Measurements from ENCODE around the gene ASB1.

ASB1 gene

GRCh38 chr2:238418196-238418998 lies 8.3 kb upstream of the ASB1 start:
- no peak for TF ChIP-seq CSDC2 (CRISPR knock-in tag; IDR thresholded peaks at IDR 0.05)
- TF ChIP-seq ARNTL (CRISPR knock-in tag; IDR thresholded peaks at IDR 0.05; ENCODE audit: borderline replicate concordance, low read depth), result no peak
- no peak for TF ChIP-seq SNAI2 (CRISPR knock-in tag; IDR thresholded peaks at IDR 0.05)
- no peak for TF ChIP-seq RARB (CRISPR knock-in tag; IDR thresholded peaks at IDR 0.05)
- no peak for TF ChIP-seq TSHZ2 (CRISPR knock-in tag; IDR thresholded peaks at IDR 0.05)
- TF ChIP-seq CSRNP3 (CRISPR knock-in tag; IDR thresholded peaks at IDR 0.05), result no peak
- TF ChIP-seq ZNF70 (CRISPR knock-in tag; IDR thresholded peaks at IDR 0.05), result no peak
- no peak for TF ChIP-seq GLIS3 (CRISPR knock-in tag; IDR thresholded peaks at IDR 0.05)
- TF ChIP-seq TCF4 (CRISPR knock-in tag; IDR thresholded peaks at IDR 0.05; ENCODE audit: borderline replicate concordance), result no peak
- no peak for TF ChIP-seq TOX (CRISPR knock-in tag; IDR thresholded peaks at IDR 0.05; ENCODE audit: borderline replicate concordance)
- no peak for TF ChIP-seq ZNF8 (CRISPR knock-in tag; IDR thresholded peaks at IDR 0.05)
- no peak for TF ChIP-seq OSR1 (CRISPR knock-in tag; IDR thresholded peaks at IDR 0.05)
- TF ChIP-seq ZFP3 (CRISPR knock-in tag; IDR thresholded peaks at IDR 0.05), result no peak
- TF ChIP-seq POU6F1 (CRISPR knock-in tag; IDR thresholded peaks at IDR 0.05; ENCODE audit: borderline replicate concordance, low read depth), result no peak
- TF ChIP-seq ZC3H10 (CRISPR knock-in tag; IDR thresholded peaks at IDR 0.05), result no peak
- no peak for TF ChIP-seq BACH2 (CRISPR knock-in tag; IDR thresholded peaks at IDR 0.05; ENCODE audit: borderline replicate concordance)
- TF ChIP-seq PPARA (CRISPR knock-in tag; IDR thresholded peaks at IDR 0.05; ENCODE audit: borderline replicate concordance), result no peak
- ATAC-seq, result no peak

GRCh38 chr2:238418999-238419546 lies 7.7 kb upstream of the ASB1 start:
- TF ChIP-seq CREB5 (CRISPR knock-in tag; IDR thresholded peaks at IDR 0.05; ENCODE audit: low read depth), result no peak
- no peak for TF ChIP-seq ESRRG (CRISPR knock-in tag; IDR thresholded peaks at IDR 0.05)
- TF ChIP-seq TSHZ2 (CRISPR knock-in tag; IDR thresholded peaks at IDR 0.05), result no peak
- no peak for TF ChIP-seq ARNTL (CRISPR knock-in tag; IDR thresholded peaks at IDR 0.05; ENCODE audit: borderline replicate concordance, low read depth)
- ATAC-seq, result no peak

- TF ChIP-seq ZNF8 (CRISPR knock-in tag; IDR thresholded peaks at IDR 0.05) (no peak), BACH2 (CRISPR knock-in tag; IDR thresholded peaks at IDR 0.05; ENCODE audit: borderline replicate concordance) (no peak), TCF4 (CRISPR knock-in tag; IDR thresholded peaks at IDR 0.05; ENCODE audit: borderline replicate concordance) (no peak), PPARA (CRISPR knock-in tag; IDR thresholded peaks at IDR 0.05; ENCODE audit: borderline replicate concordance) (no peak), CREB5 (CRISPR knock-in tag; IDR thresholded peaks at IDR 0.05; ENCODE audit: low read depth) (no peak), TOX (CRISPR knock-in tag; IDR thresholded peaks at IDR 0.05; ENCODE audit: borderline replicate concordance) (no peak), TSHZ2 (CRISPR knock-in tag; IDR thresholded peaks at IDR 0.05) (no peak), CSRNP3 (CRISPR knock-in tag; IDR thresholded peaks at IDR 0.05) (no peak)
- no peak for ATAC-seq
These were observed 6.3 kb upstream of the ASB1 start for GRCh38 chr2:238420442-238420841.
